Uterus (tissue), 2 donors: Measurements from ENCODE around the gene COL6A1.

Source experiments
- CTCF ChIP-seq, 4 experiments: fragments of 200-600 bp in 2 of 4; fragments of 450-650 bp in 2 of 4; sonication (generic) in 2 of 4; IDR thresholded peaks; one replicate each; pipeline ENCODE4 v1.5.1; 2016 to 2019; ENCODE audit warnings: antibody characterized with exemption in 4 of 4, mild to moderate bottlenecking in 2 of 4, moderate library complexity in 1 of 4
- POLR2A ChIP-seq, 2 donors: fragments of 450-650 bp; IDR thresholded peaks; one replicate each; pipeline ENCODE4 v1.6.1; 2016; ENCODE audit warnings: antibody characterized with exemption in 2 of 2, mild to moderate bottlenecking in 1 of 2, moderate library complexity in 1 of 2

GRCh38 chr21:45973475-45974072 lies 8.0 kb upstream of the COL6A1 start:
- TF ChIP-seq CTCF (IDR thresholded peaks at IDR 0.05) (peak; percentile 74 to 83 (median 76)), POLR2A (IDR thresholded peaks at IDR 0.05) (peak; percentile 34 to 65)
